Bronchial epithelial cell (primary cell): ENCODE data around the gene PCSK2. TPM values are rescaled to one million over a fixed set of nuclear protein-coding genes. Genes with fewer than 3 reads are reported as not detected.

Source experiments
- DNase-seq: peaks from one replicate; pipeline ENCODE4 v3.0.0-alpha.2; 2010; ENCODE audit warnings: low read depth
- FAIRE-seq: peaks from 2 replicates; lab custom pipeline; 2011; peaks lifted over from hg19 to GRCh38; lab: Jason Lieb, UNC
- H3K27me3 ChIP-seq: 2 replicates; pipeline ENCODE4 v1.5.1; 2011; ENCODE audit warnings: low read length; ENCODE audit not compliant: control insufficient read depth, insufficient read depth
- H3K36me3 ChIP-seq: 2 replicates; pipeline ENCODE4 v1.5.1; 2011; ENCODE audit warnings: low read length; ENCODE audit not compliant: control insufficient read depth, insufficient read depth
- H3K4me3 ChIP-seq: 2 replicates; pipeline ENCODE4 v1.5.1; 2011; ENCODE audit warnings: mild to moderate bottlenecking, low read depth, low read length, control low read depth
- CTCF ChIP-seq: IDR thresholded peaks from 2 replicates; pipeline ENCODE4 v1.5.1; 2011; ENCODE audit warnings: mild to moderate bottlenecking, moderate library complexity, low read length, control low read depth, inconsistent platforms; ENCODE audit not compliant: insufficient read depth, severe bottlenecking
- total RNA-seq: library from RNA; depleted of rRNA; stranded (reverse); fragments of >200 nt; gene quantifications from 2 replicates; pipeline ENCODE4 v1.2.1, GENCODE V29; 2014

PCSK2 gene
- total RNA-seq, 1 donor from 2014 or later: not detected

- H3K4me3 ChIP-seq: no peak overlapping the region
- H3K27me3 ChIP-seq: no peaks in the 10 kb centered on the region
- no peak for TF ChIP-seq CTCF
- H3K36me3 ChIP-seq: no peaks in the 10 kb centered on the region
- DNase-seq: no peak
- no peak for FAIRE-seq
These were observed 233.3 kb downstream of the PCSK2 start for GRCh38 chr20:17460119-17460518.

GRCh38 chr20:17461941-17462340 lies 235.1 kb downstream of the PCSK2 start:
- TF ChIP-seq CTCF: no peak
- no peak overlapping the region for H3K4me3 ChIP-seq
- FAIRE-seq: no peak
- no peaks in the 10 kb centered on the region for H3K27me3 ChIP-seq
- H3K36me3 ChIP-seq: no peaks in the 10 kb centered on the region
- no peak for DNase-seq

GRCh38 chr20:17463711-17464110 lies 236.9 kb downstream of the PCSK2 start:
- DNase-seq (no peak), FAIRE-seq (no peak)
- no peak for TF ChIP-seq CTCF
- no peak overlapping the region for H3K4me3 ChIP-seq
- H3K36me3 ChIP-seq: no peaks in the 10 kb centered on the region
- no peaks in the 10 kb centered on the region for H3K27me3 ChIP-seq

GRCh38 chr20:17465236-17465635 lies 238.4 kb downstream of the PCSK2 start:
- no peak for DNase-seq
- no peak for TF ChIP-seq CTCF
- Histone ChIP-seq H3K4me3 (no peak overlapping the region), H3K36me3 (no peaks in the 10 kb centered on the region), H3K27me3 (no peaks in the 10 kb centered on the region)
- FAIRE-seq: no peak

- FAIRE-seq: no peak
- H3K27me3 ChIP-seq: no peaks in the 10 kb centered on the region
- no peak for DNase-seq
- H3K4me3 ChIP-seq: no peak overlapping the region
- H3K36me3 ChIP-seq: no peaks in the 10 kb centered on the region
- TF ChIP-seq CTCF: no peak
These were observed 239.8 kb downstream of the PCSK2 start for GRCh38 chr20:17466641-17467040.

GRCh38 chr20:17467120-17467655 lies 240.3 kb downstream of the PCSK2 start:
- no peaks in the 10 kb centered on the region for H3K36me3 ChIP-seq
- DNase-seq: no peak
- H3K4me3 ChIP-seq: no peak overlapping the region
- H3K27me3 ChIP-seq: no peaks in the 10 kb centered on the region
- no peak for FAIRE-seq
- TF ChIP-seq CTCF: no peak
